K562 (cell line): Measurements from ENCODE around the gene UBTD1. TPM values are rescaled to one million over a fixed set of nuclear protein-coding genes. Genes with fewer than 3 reads are reported as not detected.

ENCODE experiments used
- ATAC-seq: fragments of 200-7000 bp; cut with Tn5 transposase; 3 replicates; pipeline ENCODE4 v1.9.1; 2020; ENCODE audit warnings: moderate library complexity
- BruUV-seq: library from RNA; stranded (reverse); fragments of 400-500 nt; replicated peaks from 2 replicates; lab custom pipeline; 2021; lab: Mats Ljungman, UMichigan
- CTCF ChIA-PET: fragments of 300-600 bp; formaldehyde crosslinking; extraction: SDS; loops from one replicate; lab custom pipeline; 2021; ENCODE audit warnings: low intra/inter-chr PET ratio; lab: Yijun Ruan, JAX
- POLR2A ChIA-PET: fragments of 300-600, 350-650 bp; sonication (Branson Sonifier 250); formaldehyde crosslinking; extraction: SDS; loops from one replicate; lab custom pipeline; 2021; ENCODE audit warnings: antibody characterized with exemption, inconsistent platforms; lab: Yijun Ruan, JAX
- DNase-seq, 4 experiments: peaks; one replicate each; pipeline versions ENCODE4 v3.0.0 to v3.0.0-alpha.2; 2011 to 2018; ENCODE audit warnings: low spot score in 3 of 4, mixed read lengths in 3 of 4; ENCODE audit errors: extremely low read depth in 1 of 4
- FAIRE-seq: peaks from 2 replicates; lab custom pipeline; 2011; peaks lifted over from hg19 to GRCh38; lab: Jason Lieb, UNC
- H2AFZ ChIP-seq: 2 replicates; pipeline ENCODE4 v1.6.0; 2011; ENCODE audit warnings: low read depth, low read length, control low read depth, inconsistent platforms
- H3K27ac ChIP-seq: fragments of 200-600 bp; 3 replicates; pipeline ENCODE4 v1.8.0; 2011; ENCODE audit warnings: low read depth, mild to moderate bottlenecking, control low read depth, inconsistent platforms, low read length, moderate library complexity, mixed read lengths; ENCODE audit errors: extremely low read depth
- H3K27me3 ChIP-seq, 2 experiments: fragments of 300-600 bp in 1 of 2; 2 replicates in 1 of 2; 3 replicates in 1 of 2; pipeline versions ENCODE4 v1.6.0 to v1.8.0; 2011; ENCODE audit warnings: inconsistent platforms in 2 of 2, low read length in 2 of 2, mild to moderate bottlenecking in 1 of 2, mixed read lengths in 1 of 2, moderate library complexity in 1 of 2; ENCODE audit not compliant: control insufficient read depth in 2 of 2, insufficient read depth in 2 of 2
- H3K36me3 ChIP-seq: fragments of 300-600 bp; 3 replicates; pipeline ENCODE4 v1.8.0; 2011; ENCODE audit warnings: mild to moderate bottlenecking, low read length, inconsistent platforms; ENCODE audit not compliant: control insufficient read depth, insufficient read depth
- H3K4me1 ChIP-seq, 2 experiments: fragments of 200-600 bp in 1 of 2; replicated peaks in 1 of 2; 2 replicates in 1 of 2; 3 replicates in 1 of 2; pipeline versions ENCODE4 v1.5.1 to v1.8.0; 2011; ENCODE audit warnings: inconsistent platforms in 2 of 2, low read length in 2 of 2, mild to moderate bottlenecking in 1 of 2, mixed read lengths in 1 of 2, moderate library complexity in 1 of 2; ENCODE audit not compliant: control insufficient read depth in 2 of 2, insufficient read depth in 2 of 2
- H3K4me2 ChIP-seq: 2 replicates; pipeline ENCODE4 v1.6.1; 2011; ENCODE audit warnings: low read length, control low read depth, inconsistent platforms, mixed read lengths; ENCODE audit not compliant: insufficient read depth
- H3K4me3 ChIP-seq: fragments of 200-600 bp; sonication (generic), shearing (Covaris generic); 2 replicates; pipeline ENCODE4 v1.5.1; 2016; ENCODE audit warnings: control low read depth, inconsistent platforms
- H3K79me2 ChIP-seq: fragments of 200-600 bp; 3 replicates; pipeline ENCODE4 v1.8.0; 2011; ENCODE audit warnings: low read length, inconsistent platforms; ENCODE audit not compliant: control insufficient read depth, insufficient read depth
- H3K9ac ChIP-seq, 2 experiments: 2 replicates each; pipeline versions ENCODE4 v1.6.0 to v1.6.1; 2011; ENCODE audit warnings: low read depth in 2 of 2, low read length in 2 of 2, control low read depth in 1 of 2, inconsistent platforms in 1 of 2, mild to moderate bottlenecking in 1 of 2, mixed read lengths in 1 of 2; ENCODE audit not compliant: insufficient read depth in 1 of 2
- H3K9me1 ChIP-seq: one replicate; pipeline ENCODE4 v1.6.0; 2011; ENCODE audit warnings: inconsistent platforms, mild to moderate bottlenecking, low read length, moderate library complexity; ENCODE audit not compliant: control insufficient read depth, insufficient read depth
- H3K9me3 ChIP-seq: replicated peaks from 2 replicates; pipeline ENCODE4 v1.5.1; 2011; ENCODE audit warnings: low read depth, low read length, inconsistent platforms; ENCODE audit not compliant: control insufficient read depth, insufficient read depth
- H4K20me1 ChIP-seq: replicated peaks from 2 replicates; pipeline ENCODE4 v1.6.1; 2011; ENCODE audit warnings: low read length, inconsistent platforms, mixed read lengths; ENCODE audit not compliant: control insufficient read depth, insufficient read depth
- SIN3A ChIP-seq, 2 experiments: fragments of 150-350 bp in 1 of 2; IDR thresholded peaks; 2 replicates each; pipeline ENCODE4 v1.6.1; 2011 to 2016; ENCODE audit warnings: borderline replicate concordance in 2 of 2, low read depth in 2 of 2, low read length in 2 of 2, mild to moderate bottlenecking in 2 of 2, moderate library complexity in 2 of 2; ENCODE audit not compliant: control insufficient read depth in 1 of 2
- WGBS: fragments of 100-300 bp; shearing (Covaris generic); methylation state at CpG from one replicate; pipeline ENCODE4 v1.1.6; 2016; ENCODE audit warnings: low coverage, mixed read lengths; ENCODE audit not compliant: insufficient coverage; ENCODE audit errors: missing lambda C conversion rate; 5-methylcytosine and 5-hydroxymethylcytosine counted together
- in situ Hi-C: fragments of 300-500 bp; cut with MboI; formaldehyde crosslinking; loops from 4 replicates; pipeline ENCODE4 v1.15.0; 2018; ENCODE audit warnings: inconsistent platforms, mixed read lengths
- intact Hi-C: fragments of 100-400 bp; cut with micrococcal nuclease; formaldehyde crosslinking; loops from 2 replicates; pipeline ENCODE4 v1.14.2; 2022
- polyA plus RNA-seq, 8 experiments: library from polyadenylated mRNA; depleted of rRNA in 4 of 8; stranded (reverse) in 5 of 8; unstranded in 3 of 8; fragments of >200 nt; fragmentation: Nextera tagmentation in 2 of 8; fragmentation: Illumina TruSeq in 1 of 8; extraction: Ambion mirVana in 2 of 8; extraction: Trizol in 1 of 8; gene quantifications; 2 replicates each; pipeline versions ENCODE4 v1.2.1 to v1.2.3, GENCODE V29; 2011 to 2014; ENCODE audit warnings: inconsistent platforms in 1 of 8, missing spikeins in 1 of 8
- total RNA-seq, 7 experiments: library from RNA; depleted of rRNA in 6 of 7; stranded (reverse); fragments of >200 nt in 6 of 7; fragmentation: Illumina TruSeq in 2 of 7; extraction: Trizol in 2 of 7; gene quantifications; 2 replicates each; pipeline versions ENCODE4 v1.2.1 to v1.2.3, GENCODE V29; 2011 to 2021; ENCODE audit warnings: low replicate concordance in 1 of 7
- TF ChIP-seq, protein P1 (sequence below): fragments of 250-450 bp; sonication (Bioruptor Pico); IDR thresholded peaks from 2 replicates; pipeline ENCODE4 v1.5.0; 2021; ENCODE audit warnings: mild to moderate bottlenecking, moderate library complexity

Gene UBTD1
- total and polyA plus RNA-seq, 9 of the 15 experiments (the other 6 are each of a cell fraction or from before 2014, with no cell fraction given), result 0.08 to 1.6 (median 0.81) TPM; not detected in 1

DNA sequence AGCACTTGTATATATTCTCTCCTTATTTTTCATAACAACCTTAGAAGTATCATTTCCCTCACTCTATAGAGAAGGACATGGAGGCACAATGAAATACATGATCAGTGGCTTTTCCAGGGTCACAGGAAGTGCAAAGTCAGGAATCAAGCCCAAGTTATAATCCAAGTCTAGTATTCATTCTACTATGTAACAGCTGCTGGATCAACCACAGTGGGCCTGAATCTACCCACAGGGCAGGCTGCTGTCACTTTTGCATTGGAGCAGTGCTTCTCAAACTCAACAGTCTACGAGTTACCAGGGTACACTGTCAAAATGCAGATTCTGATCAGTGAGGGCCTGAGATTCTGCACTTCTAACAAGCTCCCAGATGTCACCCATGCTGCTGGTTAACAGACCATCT, 34.5 kb upstream of the UBTD1 start:
- Histone ChIP-seq H4K20me1 (no peaks in the 10 kb centered on the region), H3K9ac (no peak overlapping the region), H3K79me2 (no peaks in the 10 kb centered on the region), H3K9me1 (no peaks in the 10 kb centered on the region), H2AFZ (no peak overlapping the region), H3K36me3 (peaks cover 84% of the 10 kb centered on the region), H3K27ac (no peak overlapping the region), H3K27me3 (no peaks in the 10 kb centered on the region), H3K4me3 (no peak overlapping the region), H3K4me1 (no peaks in the 10 kb centered on the region), H3K4me2 (no peak overlapping the region), H3K9me3 (no peaks in the 10 kb centered on the region)
- no peak for TF ChIP-seq SIN3A (IDR thresholded peaks at IDR 0.05; ENCODE audit: borderline replicate concordance in 2 of 2, control insufficient read depth in 1 of 2, low read depth in 2 of 2, low read length in 2 of 2)
- TF ChIP-seq, protein P1, sequence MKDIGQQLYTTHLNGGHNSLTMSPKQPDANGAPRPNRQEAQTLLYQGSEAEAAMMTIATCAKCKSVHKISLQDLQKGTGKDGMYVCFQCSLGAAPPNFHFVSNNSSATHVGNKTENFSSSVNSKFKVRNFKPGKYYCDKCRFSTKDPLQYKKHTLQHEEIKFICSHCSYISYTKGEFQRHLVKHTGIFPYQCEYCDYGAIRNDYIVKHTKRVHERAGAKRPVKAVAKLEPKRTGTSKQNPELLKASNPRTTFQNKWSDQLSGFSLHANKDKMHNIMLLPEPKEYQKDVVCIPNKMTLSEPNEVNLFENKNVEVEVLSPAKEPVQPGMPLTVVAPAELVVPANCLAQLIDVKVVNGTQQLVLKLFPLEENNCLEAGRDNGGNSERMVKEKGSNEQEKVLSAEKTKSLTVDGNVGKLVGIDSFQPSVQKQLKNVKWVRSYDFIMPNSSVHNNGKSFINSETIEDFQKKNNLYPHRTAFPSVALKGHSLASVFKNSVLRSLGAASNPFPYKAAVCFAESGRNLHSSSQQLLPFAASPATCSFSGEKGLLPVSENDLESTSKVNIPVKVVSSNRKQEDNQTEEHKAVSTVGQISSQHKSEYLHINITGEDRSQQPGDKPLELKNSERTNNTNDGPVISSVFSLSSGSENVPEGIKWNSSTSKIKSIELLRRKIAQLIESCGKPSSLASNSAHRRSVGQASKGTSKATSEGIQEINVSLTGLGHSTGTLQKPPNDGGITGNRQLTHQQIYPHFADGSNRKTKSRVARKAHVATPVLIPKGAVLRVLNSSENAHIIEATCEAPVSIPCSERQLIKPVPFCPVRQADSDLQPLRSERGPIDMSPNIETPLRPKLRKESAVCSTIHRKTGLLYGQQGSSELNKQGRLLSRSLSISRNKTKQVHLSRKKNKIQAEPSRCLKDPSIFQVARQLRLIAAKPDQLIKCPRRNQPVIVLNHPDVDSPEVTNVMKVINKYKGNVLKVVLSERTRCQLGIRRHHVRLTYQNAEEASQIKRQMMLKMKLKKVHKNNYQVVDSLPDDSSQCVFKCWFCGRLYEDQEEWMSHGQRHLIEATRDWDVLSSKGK (CRISPR knock-in tag), result no peak
- DNase-seq, result no peak
- ChIA-PET POLR2A (interaction anchor here (0.8 to 1.4 kb wide), 3 partner anchors 8 to 146 kb away, joined by 3 to 4 read pairs (median 4); no protein-coding TSS in a partner anchor), CTCF (interaction anchor here (0.6 to 1.1 kb wide), 2 partner anchors 138 to 268 kb away, joined by 3 to 4 read pairs; no protein-coding TSS in a partner anchor)
- 73% methylated on average over 1 of the region's 1 CpG for WGBS
- no TSS peak for BruUV-seq
- in situ Hi-C loops, result loop anchor here (5.0 kb wide), 1 partner anchor 148 kb away; no protein-coding TSS in a partner anchor
- intact Hi-C loops, result loop anchor here (5.0 kb wide), 1 partner anchor 88 kb away; no protein-coding TSS in a partner anchor
- FAIRE-seq, result no peak
- ATAC-seq, result no peak
